Neural cell (in vitro differentiated cells): Measurements from ENCODE around the gene SGPP2.

ENCODE experiments used
- CTCF ChIP-seq: fragments of 450-650 bp; IDR thresholded peaks from 2 replicates; pipeline ENCODE4 v1.5.1; 2014; ENCODE audit warnings: antibody characterized with exemption, mild to moderate bottlenecking, moderate library complexity; ENCODE audit not compliant: poor library complexity, severe bottlenecking
- EZH2 ChIP-seq: fragments of 200-600, 300-800 bp; shearing (Covaris generic), sonication (generic); IDR thresholded peaks from 2 replicates; pipeline ENCODE4 v1.6.1; 2014; ENCODE audit warnings: antibody characterized with exemption, low read length, borderline replicate concordance, mild to moderate bottlenecking; ENCODE audit not compliant: insufficient read depth, poor library complexity, severe bottlenecking
- RAD21 ChIP-seq: fragments of 450-650 bp; conservative IDR thresholded peaks from 2 replicates; pipeline ENCODE4 v1.6.1; 2014; ENCODE audit warnings: antibody characterized with exemption, mild to moderate bottlenecking, moderate library complexity
- SMC3 ChIP-seq: fragments of 450-650 bp; conservative IDR thresholded peaks from 2 replicates; pipeline ENCODE4 v1.6.1; 2014; ENCODE audit warnings: antibody characterized with exemption, mild to moderate bottlenecking, moderate library complexity; ENCODE audit not compliant: poor library complexity
- TAF1 ChIP-seq: IDR thresholded peaks from 2 replicates; pipeline ENCODE4 v1.6.1; 2012; ENCODE audit warnings: low read depth

DNA sequence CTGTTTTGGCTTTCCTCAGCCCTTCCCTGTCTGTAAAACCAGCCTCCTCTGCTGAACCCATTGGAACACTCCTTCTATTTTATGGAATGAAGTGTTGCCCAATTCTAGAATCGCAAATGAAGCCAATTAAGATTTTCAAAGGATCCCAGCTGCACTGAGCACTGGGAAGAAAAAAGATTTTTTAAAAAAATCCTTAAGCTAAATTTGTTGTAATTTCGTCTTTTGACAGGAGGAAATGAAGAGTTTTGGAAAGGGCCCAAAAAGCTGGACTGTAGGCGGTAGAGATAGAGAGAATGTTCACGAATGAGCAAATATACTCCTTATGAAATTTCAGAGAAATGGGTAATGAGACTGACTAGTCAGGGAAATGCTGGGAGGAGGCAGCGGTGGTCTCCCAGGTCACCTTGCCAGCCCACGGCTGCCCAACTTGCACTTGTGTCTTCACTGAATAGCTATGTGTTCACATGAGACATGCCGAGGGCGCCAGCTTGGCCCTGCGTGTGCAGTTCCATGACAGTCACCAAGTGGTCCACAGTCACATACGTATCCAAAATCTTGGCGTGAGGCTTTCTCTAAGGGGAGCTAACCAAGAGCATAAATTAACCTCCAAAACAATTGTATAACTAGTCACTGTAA lies 69.9 kb downstream of the SGPP2 start:
- TF ChIP-seq TAF1 (no peak), CTCF (no peak), EZH2 (no peak), SMC3 (no peak), RAD21 (no peak)
